Smooth muscle cell (in vitro differentiated cells): ENCODE measurements around the gene ID1. TPM values are rescaled to one million over a fixed set of nuclear protein-coding genes. Genes with fewer than 3 reads are reported as not detected.
"Not testable (repeated sequence)": the region's sequence is repeated elsewhere in the genome, so short reads cannot be mapped to it uniquely, and the experiment has no call there.

Experiments
- DNase-seq: peaks from one replicate; lab custom pipeline; 2025; ENCODE audit not compliant: unreplicated experiment; lab: John Stamatoyannopoulos, UW
- H2AFZ ChIP-seq: fragments of 200-600 bp; sonication (generic); 2 replicates; pipeline ENCODE4 v1.6.0; 2016; ENCODE audit warnings: antibody characterized with exemption, low read depth, mild to moderate bottlenecking
- H3F3A ChIP-seq: fragments of 200-600 bp; sonication (generic); 2 replicates; pipeline ENCODE4 v1.6.0; 2017; ENCODE audit warnings: antibody characterized with exemption, low read depth
- H3K27ac ChIP-seq: fragments of 200-600 bp; sonication (generic); 2 replicates; pipeline ENCODE4 v1.5.1; 2016; ENCODE audit warnings: low read depth, mild to moderate bottlenecking
- H3K27me3 ChIP-seq: fragments of 200-600 bp; sonication (generic); 2 replicates; pipeline ENCODE4 v1.6.1; 2016; ENCODE audit warnings: low read depth, mild to moderate bottlenecking
- H3K36me3 ChIP-seq: fragments of 200-600 bp; sonication (generic); 2 replicates; pipeline ENCODE4 v1.5.1; 2016; ENCODE audit warnings: low read depth
- H3K4me1 ChIP-seq: fragments of 200-600 bp; sonication (generic); 2 replicates; pipeline ENCODE4 v1.5.1; 2016; ENCODE audit warnings: low read depth
- H3K4me2 ChIP-seq: fragments of 200-600 bp; sonication (generic); 2 replicates; pipeline ENCODE4 v1.6.0; 2016; ENCODE audit warnings: mild to moderate bottlenecking
- H3K4me3 ChIP-seq: fragments of 200-600 bp; sonication (generic); 2 replicates; pipeline ENCODE4 v1.5.1; 2016; ENCODE audit warnings: mild to moderate bottlenecking
- H3K79me2 ChIP-seq: fragments of 200-600 bp; sonication (generic); 2 replicates; pipeline ENCODE4 v1.6.0; 2016; ENCODE audit warnings: low read depth, mild to moderate bottlenecking
- H3K9ac ChIP-seq: fragments of 200-600 bp; sonication (generic); 2 replicates; pipeline ENCODE4 v1.6.0; 2016; ENCODE audit warnings: low read depth
- H3K9me3 ChIP-seq: fragments of 200-600 bp; sonication (generic); replicated peaks from 2 replicates; pipeline ENCODE4 v1.5.1; 2016; ENCODE audit warnings: low read depth
- H4K20me1 ChIP-seq: fragments of 200-600 bp; sonication (generic); 2 replicates; pipeline ENCODE4 v1.6.0; 2016; ENCODE audit warnings: low read depth
- CTCF ChIP-seq: fragments of 200-600 bp; sonication (generic); IDR thresholded peaks from 2 replicates; pipeline ENCODE4 v1.5.1; 2017; ENCODE audit warnings: borderline replicate concordance, mild to moderate bottlenecking, antibody characterized with exemption; ENCODE audit not compliant: insufficient read depth, poor library complexity, severe bottlenecking
- WGBS: methylation state at CpG from one replicate; pipeline ENCODE4 v1.1.7; 2016; ENCODE audit warnings: low lambda C conversion rate; 5-methylcytosine and 5-hydroxymethylcytosine counted together
- polyA plus RNA-seq: library from polyadenylated mRNA; unstranded; fragments of >200 nt; fragmentation: Nextera tagmentation; extraction: Ambion mirVana; gene quantifications from 2 replicates; pipeline ENCODE4 v1.2.1, GENCODE V29; 2016
- total RNA-seq: library from RNA; depleted of rRNA; stranded (reverse); fragments of >200 nt; gene quantifications from 2 replicates; pipeline ENCODE4 v1.2.3, GENCODE V29; 2014

ID1 gene
- total and polyA plus RNA-seq, 2 experiments from 2014 or later, result 87.6 to 396 TPM

GRCh38 chr20:31606804-31607639 lies 1.9 kb downstream of the ID1 start:
- Histone ChIP-seq H3K9ac (peak overlapping the region; percentile 86), H3K36me3 (no peaks in the 10 kb centered on the region), H3K79me2 (peaks cover 19% of the 10 kb centered on the region), H3K4me2 (peak overlapping the region; percentile 86), H3F3A (peaks cover 38% of the 10 kb centered on the region), H3K4me3 (peak overlapping the region; percentile 80), H3K4me1 (peaks cover 29% of the 10 kb centered on the region), H4K20me1 (peaks cover 27% of the 10 kb centered on the region), H3K27me3 (no peaks in the 10 kb centered on the region), H2AFZ (no peak overlapping the region), H3K27ac (peak overlapping the region; percentile 97), H3K9me3 (no peaks in the 10 kb centered on the region)
- no peak for DNase-seq
- no peak for TF ChIP-seq CTCF
- WGBS, result 8% methylated on average over 8 of the region's 8 CpGs

- H3K27me3 ChIP-seq, result no peaks in the 10 kb centered on the region
- peak overlapping the region; percentile 86 for H3K4me2 ChIP-seq
- H2AFZ ChIP-seq, result no peak overlapping the region
- H3K79me2 ChIP-seq, result peaks cover 19% of the 10 kb centered on the region
- H4K20me1 ChIP-seq, result peaks cover 27% of the 10 kb centered on the region
- TF ChIP-seq CTCF, result no peak
- DNase-seq, result no peak
- WGBS, result 39% methylated on average over 9 of the region's 9 CpGs
- peak overlapping the region; percentile 97 for H3K27ac ChIP-seq
- H3K9ac ChIP-seq, result no peak overlapping the region
- no peaks in the 10 kb centered on the region for H3K36me3 ChIP-seq
- peaks cover 38% of the 10 kb centered on the region for H3F3A ChIP-seq
- peak overlapping the region; percentile 80 for H3K4me3 ChIP-seq
- peaks cover 29% of the 10 kb centered on the region for H3K4me1 ChIP-seq
- H3K9me3 ChIP-seq, result no peaks in the 10 kb centered on the region
These were observed 2.7 kb downstream of the ID1 start for GRCh38 chr20:31607640-31608250.

DNA sequence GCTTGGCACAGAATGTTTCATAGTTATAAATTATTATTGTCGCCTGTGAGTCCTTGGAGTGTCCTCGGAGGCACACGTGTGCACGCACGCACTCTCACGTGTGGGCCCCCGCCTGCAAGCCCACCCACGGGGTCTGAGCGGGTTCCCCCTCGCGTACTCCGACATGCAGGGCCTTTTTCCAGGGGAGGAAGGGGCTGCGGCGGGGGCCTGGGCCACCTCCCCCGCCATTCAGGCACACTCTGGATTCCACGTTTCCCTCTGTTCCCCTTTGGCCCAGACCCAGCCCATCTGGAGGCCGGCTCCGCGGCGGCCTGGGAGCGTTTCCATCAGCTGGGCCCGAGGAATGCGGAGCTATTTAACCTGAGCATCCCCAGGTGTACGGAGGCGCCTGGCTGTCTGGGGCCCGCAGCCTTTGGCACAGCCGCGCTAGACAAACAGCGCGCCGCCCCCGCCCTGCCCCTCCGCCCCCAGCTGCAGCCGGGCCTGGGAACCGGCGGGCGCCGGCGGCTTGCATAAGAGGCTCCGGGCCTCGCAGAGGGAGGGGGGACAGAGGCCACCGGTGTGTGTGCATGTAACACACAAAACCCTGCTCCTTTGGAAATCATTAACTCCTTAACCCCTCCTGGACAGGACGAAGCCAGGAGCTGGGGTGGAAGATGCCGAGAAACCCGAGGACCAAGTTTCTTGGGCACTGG lies 3.3 kb downstream of the ID1 start:
- Histone ChIP-seq H3K36me3 (no peaks in the 10 kb centered on the region), H3K4me1 (peaks cover 29% of the 10 kb centered on the region), H3K27ac (peak overlapping the region; percentile 97), H3K9me3 (no peaks in the 10 kb centered on the region), H3K4me2 (peak overlapping the region; percentile 86), H3K9ac (no peak overlapping the region), H3K4me3 (peak overlapping the region; percentile 80), H4K20me1 (peaks cover 27% of the 10 kb centered on the region), H3K79me2 (peaks cover 19% of the 10 kb centered on the region), H3K27me3 (no peaks in the 10 kb centered on the region), H2AFZ (peak overlapping the region; percentile 16), H3F3A (peaks cover 34% of the 10 kb centered on the region)
- no peak for TF ChIP-seq CTCF
- 7% methylated on average over 44 of the region's 45 CpGs for WGBS
- DNase-seq, result no peak

DNA sequence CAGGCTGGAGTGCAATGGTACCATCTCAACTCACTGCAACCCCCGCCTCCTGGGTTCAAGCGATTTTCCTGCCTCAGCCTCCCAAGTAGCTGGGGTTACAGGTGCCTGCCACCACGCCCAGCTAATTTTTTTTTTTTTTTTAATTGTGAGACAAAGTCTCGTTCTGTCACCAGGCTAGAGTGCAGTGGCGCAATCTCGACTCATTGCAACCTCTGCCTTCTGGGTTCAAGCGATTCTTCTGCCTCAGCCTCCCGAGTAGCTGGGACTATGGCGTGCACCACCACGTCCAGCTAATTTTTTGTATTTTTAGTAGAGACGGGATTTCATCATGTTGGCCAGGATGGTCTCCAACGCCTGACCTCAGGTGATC lies 7.2 kb downstream of the ID1 start:
- H3K9me3 ChIP-seq, H3K27me3 ChIP-seq, H3K27ac ChIP-seq, H3K4me2 ChIP-seq, H2AFZ ChIP-seq, H3K36me3 ChIP-seq, H3K79me2 ChIP-seq, H3K9ac ChIP-seq, H3K4me3 ChIP-seq, H4K20me1 ChIP-seq, DNase-seq: not testable (repeated sequence)
- 93% methylated on average over 12 of the region's 12 CpGs for WGBS
- H3F3A ChIP-seq, result peaks cover 30% of the 10 kb centered on the region
- H3K4me1 ChIP-seq, result peaks cover 16% of the 10 kb centered on the region
